ENCODE data around the gene IL12RB1.

DNA sequence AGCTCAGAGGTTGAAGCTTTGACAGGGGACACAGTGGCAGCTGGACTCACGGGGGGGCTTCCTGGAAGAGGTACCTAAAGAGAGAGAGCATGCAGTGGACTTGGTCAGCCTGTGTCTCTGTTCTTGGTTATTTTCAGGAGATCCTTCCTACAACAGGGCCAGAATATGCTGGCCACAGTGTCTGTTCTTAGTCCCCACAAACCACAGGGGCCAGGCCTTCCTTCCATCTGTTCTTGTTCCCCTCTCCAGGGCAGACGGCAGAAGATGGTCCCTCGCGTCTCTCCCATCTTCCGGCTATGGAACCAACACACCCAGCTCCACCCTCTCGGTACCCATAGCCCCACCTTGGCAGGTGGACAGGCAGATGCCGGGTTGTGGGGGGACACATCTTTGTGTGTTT is 35.7 kb upstream of the IL12RB1 start:
- TF ChIP-seq, protein P1, sequence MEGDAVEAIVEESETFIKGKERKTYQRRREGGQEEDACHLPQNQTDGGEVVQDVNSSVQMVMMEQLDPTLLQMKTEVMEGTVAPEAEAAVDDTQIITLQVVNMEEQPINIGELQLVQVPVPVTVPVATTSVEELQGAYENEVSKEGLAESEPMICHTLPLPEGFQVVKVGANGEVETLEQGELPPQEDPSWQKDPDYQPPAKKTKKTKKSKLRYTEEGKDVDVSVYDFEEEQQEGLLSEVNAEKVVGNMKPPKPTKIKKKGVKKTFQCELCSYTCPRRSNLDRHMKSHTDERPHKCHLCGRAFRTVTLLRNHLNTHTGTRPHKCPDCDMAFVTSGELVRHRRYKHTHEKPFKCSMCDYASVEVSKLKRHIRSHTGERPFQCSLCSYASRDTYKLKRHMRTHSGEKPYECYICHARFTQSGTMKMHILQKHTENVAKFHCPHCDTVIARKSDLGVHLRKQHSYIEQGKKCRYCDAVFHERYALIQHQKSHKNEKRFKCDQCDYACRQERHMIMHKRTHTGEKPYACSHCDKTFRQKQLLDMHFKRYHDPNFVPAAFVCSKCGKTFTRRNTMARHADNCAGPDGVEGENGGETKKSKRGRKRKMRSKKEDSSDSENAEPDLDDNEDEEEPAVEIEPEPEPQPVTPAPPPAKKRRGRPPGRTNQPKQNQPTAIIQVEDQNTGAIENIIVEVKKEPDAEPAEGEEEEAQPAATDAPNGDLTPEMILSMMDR (optimal IDR thresholded peaks at IDR 0.05 in 1 of 3, IDR thresholded peaks at IDR 0.05 in 1 of 3, conservative IDR thresholded peaks at IDR 0.05 in 1 of 3; ENCODE audit: extremely low read depth in 1 of 3, insufficient read depth in 2 of 3, low read length in 3 of 3): no peak
- no peak for TF ChIP-seq EZH2 (IDR thresholded peaks at IDR 0.05; ENCODE audit: low read length)

Data from keratinocyte (primary cell).